DLD1 (cell line): Measurements from ENCODE around the gene INO80E.
"Not testable (repeated sequence)": the region's sequence is repeated elsewhere in the genome, so short reads cannot be mapped to it uniquely, and the experiment has no call there.

ENCODE experiments used
- in situ Hi-C: cut with HindIII; loops from 2 replicates; pipeline ENCODE4 v1.10.0; 2017; ENCODE audit warnings: low sequenced_read_pairs

INO80E gene

DNA sequence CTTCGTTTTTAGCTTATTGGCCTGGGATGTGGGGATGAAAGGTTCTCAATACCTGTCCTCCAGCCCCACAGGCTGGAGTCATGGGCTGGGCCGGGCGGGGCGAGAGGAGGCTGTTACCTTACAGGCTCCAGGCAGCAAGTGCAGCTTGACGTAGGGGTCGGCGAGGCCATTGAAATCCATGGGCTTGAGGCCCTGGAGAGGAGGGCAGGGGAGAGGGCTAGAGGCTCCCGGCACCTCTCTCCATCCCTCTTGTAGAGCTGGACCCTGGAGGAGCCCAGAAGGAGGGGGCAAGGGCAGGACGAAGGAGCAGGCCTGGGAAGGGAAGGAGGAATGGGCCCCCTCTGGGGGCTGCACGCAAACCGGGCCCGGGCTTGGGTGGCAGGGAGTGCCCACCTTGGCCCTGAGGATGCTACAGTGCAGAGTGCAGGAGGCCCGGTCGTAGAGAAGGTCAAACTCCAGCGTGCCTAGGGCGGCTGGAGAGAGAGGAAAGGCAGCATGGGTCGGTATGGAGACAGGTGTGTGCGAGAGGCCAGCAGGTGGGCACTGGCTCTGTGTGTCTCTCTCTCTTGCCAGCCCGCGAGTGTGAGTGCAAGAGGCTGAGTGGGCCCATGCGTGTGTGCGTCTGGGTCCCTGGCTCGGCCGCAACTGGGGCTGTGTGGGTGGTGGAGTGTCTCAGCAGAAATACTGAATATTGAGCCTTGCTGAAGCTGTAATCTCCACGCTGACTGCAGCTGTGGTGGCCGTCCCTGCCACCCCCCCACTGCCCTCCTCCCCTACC lies 13.2 kb downstream of the INO80E start:
- in situ Hi-C loops, result no loop called here

DNA sequence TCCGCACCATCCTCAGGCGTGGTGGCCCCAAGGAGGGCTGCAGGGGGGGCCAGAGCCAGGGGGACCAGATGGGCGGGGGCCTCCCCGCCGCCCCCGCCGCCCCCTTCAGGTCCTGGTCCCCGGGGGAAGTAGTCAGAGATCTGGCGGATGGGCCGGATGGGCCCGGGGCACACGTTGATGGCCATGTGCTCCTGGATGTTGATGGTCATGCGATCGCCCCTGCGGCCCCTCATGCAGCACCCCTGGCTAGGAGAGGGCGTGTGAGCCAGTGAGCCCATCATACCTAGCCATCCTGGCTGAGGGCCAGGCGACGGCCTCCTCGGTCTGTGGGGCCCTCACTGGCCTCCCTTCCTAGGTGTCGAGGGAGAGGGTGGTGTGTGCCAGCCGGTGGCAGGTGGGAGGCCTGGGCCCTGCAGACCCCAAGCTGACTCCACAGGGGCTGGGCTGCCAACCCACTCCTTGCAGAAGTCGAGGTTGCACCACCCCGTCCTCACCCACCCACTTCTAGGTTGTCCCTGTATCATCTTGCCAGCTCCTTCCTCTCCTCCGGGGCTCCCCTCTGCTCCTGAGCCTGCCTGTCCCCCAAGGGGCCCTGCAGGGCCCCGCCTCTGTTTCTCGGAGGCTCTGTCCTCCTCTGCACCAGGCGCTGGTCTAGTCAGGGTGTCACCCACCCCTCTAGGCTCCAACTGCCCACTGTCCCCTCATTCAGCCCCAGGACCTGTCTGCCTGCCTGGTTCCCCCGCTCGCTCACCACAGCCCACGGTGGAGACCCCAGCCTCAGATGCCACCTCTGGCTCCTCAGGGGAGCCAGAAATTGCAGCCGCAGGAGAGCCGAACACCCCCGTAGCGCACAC lies 14.2 kb downstream of the INO80E start:
- in situ Hi-C loops, result no loop called here

DNA sequence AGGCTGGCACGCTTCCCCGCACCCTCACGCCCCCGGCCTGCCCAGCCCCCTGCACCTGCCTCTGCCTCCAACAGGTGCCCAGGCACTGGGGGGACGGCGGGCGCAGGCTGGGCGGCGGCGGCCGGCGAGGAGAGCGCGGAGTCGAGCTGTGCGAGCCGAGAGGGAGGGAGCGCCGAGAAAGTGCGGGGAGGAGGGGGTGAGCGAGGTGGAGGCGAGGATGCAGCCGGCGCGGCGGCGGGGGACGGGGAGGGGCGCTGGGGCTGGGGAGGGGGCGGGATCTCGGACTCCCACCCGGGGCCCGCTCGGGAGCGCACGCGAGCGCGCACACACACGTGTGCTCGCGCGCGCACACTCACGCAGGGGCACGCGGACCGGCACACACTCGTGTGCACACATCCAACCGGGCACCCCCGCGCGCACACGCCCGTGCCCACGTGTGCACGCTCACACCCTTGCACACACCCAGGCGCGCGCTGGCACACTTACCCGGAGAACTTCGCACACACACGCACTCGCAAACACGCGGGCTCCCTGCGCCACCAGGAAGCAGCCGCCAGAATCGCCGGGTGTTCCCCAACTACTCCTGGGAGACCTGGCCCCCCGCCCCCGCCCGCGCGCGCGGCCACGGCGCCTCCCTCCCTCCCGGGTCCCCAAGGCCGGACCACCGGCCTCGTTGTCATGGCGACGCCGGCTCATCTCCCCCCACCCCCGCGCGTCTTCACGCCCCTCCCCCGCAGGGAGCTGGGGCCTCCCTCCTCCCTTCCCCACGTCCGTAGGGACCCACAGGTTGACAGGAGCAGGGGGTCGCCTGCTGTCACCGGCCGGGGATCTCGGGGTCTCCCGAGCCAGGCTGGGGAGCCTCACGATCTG lies 15.0 kb downstream of the INO80E start, which contains the start of gene DOC2A:
Gene DOC2A, minus strand, starts transcription at position 184 of the 870 bp plus-strand sequence. CDS start 805 bp downstream, outside the sequence.
- in situ Hi-C loops, result no loop called here

GRCh38 chr16:30011714-30012504 lies 15.9 kb downstream of the INO80E start:
- in situ Hi-C loops, result no loop called here

DNA sequence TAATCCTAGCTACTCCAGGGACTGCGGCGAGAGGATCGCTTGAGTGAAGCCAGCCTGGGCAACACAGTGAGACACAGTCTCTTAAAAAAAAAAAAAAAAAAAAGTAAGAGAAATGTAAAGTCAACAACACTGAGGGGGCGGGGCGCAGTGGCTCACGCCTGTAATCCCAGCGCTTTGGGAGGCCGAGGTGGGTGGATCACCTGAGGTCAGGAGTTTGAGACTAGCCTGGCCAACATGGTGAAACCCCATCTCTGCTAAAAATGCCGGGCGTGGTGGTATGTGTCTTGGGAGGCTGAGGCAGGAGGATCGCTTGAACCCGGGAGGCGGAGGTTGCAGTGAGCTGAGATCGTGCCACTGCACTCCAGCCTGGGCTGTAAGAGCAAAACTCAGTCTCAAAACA lies 16.6 kb downstream of the INO80E start:
- in situ Hi-C loops, result not testable (repeated sequence)

GRCh38 chr16:30015450-30015849 lies 19.4 kb downstream of the INO80E start:
- in situ Hi-C loops, result not testable (repeated sequence)

- in situ Hi-C loops, result no loop called here
These were observed 20.7 kb downstream of the INO80E start for GRCh38 chr16:30016555-30017276.

- in situ Hi-C loops, result no loop called here
These were observed 21.2 kb downstream of the INO80E start for GRCh38 chr16:30017277-30017656.

GRCh38 chr16:30017937-30018336 lies 21.9 kb downstream of the INO80E start:
- in situ Hi-C loops, result not testable (repeated sequence)

GRCh38 chr16:30018731-30019158 lies 22.7 kb downstream of the INO80E start:
- in situ Hi-C loops, result no loop called here

DNA sequence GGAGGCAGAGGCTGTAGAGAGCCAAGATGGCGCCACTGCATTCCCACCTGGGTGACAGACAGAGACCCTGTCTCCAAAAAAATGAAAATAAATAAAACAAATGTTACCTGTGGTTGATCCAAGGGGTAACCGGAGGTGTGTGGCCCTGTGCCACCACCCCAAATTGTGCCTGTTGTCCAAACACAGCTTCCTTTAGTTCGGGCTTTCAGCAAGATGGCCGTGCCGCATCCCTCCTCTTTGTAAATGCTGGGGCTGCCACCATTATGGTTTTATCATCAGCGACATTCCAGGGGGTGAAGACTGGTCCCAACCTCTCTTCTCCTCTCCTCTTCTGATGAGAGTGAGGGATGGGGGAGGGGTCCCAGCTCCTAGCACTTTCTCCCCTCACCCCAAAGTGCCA lies 26.8 kb downstream of the INO80E start, which contains the start of gene C16orf92:
Gene C16orf92, plus strand, starts transcription at position 312 of the 400 bp plus-strand sequence. CDS start 143 bp downstream, outside the sequence.
- in situ Hi-C loops, result no loop called here

DNA sequence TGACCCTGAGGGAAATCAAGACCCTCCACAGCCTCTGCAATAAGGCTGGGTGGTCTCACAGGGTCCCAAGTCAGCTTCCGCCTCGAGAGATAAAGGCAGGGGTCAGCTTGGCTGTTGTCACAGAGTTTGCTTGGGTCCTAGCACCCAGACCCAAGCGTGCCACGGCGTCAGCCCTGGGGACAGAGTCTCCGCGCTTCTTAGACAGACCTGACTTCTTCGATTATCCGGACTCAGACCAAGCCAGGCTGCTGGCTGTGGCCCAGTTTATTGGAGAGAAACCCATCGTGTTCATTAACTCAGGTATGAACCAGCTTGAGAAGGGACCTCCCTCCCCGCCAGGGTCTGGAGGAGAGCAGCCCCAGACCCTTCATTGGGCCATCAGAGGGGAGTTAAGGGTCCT lies 27.5 kb downstream of the INO80E start:
- in situ Hi-C loops, result no loop called here

DNA sequence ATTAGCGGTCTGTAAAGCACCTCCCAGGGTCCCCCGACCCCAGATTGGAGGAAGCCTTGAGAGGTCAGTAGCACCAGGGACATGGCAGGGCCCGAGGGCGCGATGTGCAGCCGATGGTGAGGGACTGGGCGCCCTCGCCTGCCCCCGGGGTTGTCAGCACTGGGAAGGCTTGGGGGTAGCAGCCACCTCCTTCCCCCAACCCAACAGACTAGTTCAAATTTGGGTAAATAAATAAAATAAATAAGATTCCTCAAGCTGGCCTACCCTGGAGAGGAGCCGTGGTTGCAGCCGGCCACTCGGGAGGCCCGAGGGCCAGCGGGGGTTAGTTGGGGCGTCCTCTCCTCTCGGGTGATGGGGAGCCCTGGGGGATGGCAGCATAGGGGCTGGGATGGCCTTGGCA lies 28.4 kb downstream of the INO80E start:
- in situ Hi-C loops, result no loop called here

DNA sequence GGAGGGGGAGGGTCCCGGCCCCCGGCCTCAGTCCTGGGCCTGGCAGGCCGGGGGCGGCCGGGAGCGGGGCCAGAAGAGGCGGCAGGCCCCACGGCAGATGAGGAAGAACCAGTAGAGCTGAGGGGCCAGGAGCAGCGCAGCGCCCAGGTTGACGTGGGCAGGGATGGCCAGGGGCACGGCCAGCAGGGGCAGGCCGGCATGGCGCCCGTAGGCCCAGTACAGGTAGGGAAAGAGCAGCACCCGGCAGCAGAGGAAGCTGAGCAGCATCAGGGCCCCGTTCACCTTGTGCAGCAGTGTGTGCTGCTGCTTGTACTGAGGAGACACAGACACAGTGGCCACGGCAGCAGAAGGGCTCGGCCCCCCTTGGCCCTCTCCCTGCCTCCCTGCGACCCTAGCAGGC lies 29.1 kb downstream of the INO80E start:
- in situ Hi-C loops, result no loop called here

DNA sequence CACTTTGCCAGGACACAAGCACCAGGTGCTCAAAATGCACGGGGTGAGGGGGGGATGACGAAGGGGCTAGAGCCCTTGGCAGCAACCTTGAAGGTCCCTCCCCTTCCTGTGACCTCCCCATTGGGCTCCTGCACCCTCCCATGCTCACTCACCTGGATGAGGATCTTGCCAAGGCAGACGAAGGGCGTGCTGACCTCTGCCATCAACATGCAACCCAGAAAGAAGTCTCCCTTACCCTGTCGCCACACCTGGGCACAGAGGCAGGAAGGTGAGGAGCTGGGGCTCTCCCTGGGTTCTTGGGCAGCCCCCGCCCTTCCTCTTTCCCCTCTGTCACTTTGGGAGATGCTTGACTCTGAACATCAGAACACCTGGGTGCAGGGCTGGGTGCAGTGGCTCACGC lies 29.5 kb downstream of the INO80E start:
- in situ Hi-C loops, result no loop called here

DNA sequence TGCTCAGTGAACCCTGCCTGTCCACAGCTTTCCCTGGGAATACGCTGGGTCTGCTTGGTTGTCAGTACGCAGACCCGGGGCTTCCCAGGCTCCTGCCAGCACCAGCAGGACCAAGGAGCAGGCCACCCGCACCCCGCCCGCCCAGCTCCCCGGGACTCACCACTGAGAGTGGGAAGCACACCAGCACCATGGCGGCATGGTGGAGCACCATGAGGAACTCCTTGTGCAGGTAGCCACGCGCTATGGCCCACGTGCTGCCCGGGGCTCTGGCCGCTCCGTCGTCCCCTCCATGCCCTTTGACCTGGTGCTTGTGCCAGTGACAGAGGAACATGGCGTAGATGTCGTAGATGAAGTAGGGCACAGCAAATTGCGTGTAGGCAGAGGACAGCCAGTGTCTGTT lies 30.4 kb downstream of the INO80E start:
- in situ Hi-C loops, result no loop called here

DNA sequence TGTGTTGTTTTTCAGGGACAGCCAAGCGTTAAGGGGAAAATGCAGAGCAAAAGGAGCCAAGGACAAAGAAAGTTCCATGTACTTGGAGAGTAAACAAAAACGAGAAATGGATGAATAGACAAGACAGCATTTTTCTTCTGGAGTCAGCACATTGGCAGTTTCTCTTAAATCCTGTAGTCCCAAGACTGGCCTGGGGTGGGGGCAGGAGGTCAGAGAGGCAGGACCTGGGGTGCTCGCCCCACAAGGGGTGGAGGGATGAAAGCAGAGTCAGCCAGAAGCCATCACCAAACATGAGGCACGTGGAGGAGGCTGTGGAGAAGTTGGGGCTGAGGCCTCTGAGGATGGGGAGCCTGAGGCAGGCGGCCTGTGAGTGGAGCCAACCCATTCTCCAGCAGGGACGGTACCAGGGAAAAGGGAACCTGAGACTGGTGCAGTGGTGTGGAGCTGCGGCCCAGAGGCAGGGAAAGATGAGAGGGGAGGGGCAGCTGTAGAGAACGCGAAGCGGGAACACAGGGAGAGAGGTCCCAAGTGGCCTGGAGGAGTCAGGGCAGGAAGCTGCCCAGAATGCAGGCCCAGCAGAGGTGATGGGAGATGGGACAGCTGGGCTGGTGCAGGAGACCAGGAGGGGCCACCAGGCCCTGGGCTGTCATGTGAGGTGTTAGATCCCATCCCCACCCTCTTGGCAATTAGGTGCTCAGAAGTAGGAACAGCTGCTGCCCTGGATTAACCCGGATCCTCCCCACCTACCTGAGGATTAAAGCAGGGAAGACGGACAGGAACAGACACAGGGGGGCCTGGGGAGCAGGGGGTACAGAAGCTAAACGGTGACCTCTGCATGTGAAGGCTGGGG lies 31.8 kb downstream of the INO80E start:
- in situ Hi-C loops, result no loop called here

GRCh38 chr16:30028438-30029076 lies 32.5 kb downstream of the INO80E start:
- in situ Hi-C loops, result no loop called here
